ENCODE results near the gene OTOGL.

The OTOGL gene

GRCh38 chr12:80317307-80317706, 218.0 kb downstream of the OTOGL start (continued):
- TF ChIP-seq, protein P1, sequence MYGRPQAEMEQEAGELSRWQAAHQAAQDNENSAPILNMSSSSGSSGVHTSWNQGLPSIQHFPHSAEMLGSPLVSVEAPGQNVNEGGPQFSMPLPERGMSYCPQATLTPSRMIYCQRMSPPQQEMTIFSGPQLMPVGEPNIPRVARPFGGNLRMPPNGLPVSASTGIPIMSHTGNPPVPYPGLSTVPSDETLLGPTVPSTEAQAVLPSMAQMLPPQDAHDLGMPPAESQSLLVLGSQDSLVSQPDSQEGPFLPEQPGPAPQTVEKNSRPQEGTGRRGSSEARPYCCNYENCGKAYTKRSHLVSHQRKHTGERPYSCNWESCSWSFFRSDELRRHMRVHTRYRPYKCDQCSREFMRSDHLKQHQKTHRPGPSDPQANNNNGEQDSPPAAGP (tag by site-specific recombination; IDR thresholded peaks at IDR 0.05), result no peak
- no peak for TF ChIP-seq ZNF549 (tag by site-specific recombination; IDR thresholded peaks at IDR 0.05)
- no peak for TF ChIP-seq ZXDB (tag by site-specific recombination; IDR thresholded peaks at IDR 0.05)
- no peak for TF ChIP-seq ZNF677 (tag by site-specific recombination; IDR thresholded peaks at IDR 0.05)

DNA sequence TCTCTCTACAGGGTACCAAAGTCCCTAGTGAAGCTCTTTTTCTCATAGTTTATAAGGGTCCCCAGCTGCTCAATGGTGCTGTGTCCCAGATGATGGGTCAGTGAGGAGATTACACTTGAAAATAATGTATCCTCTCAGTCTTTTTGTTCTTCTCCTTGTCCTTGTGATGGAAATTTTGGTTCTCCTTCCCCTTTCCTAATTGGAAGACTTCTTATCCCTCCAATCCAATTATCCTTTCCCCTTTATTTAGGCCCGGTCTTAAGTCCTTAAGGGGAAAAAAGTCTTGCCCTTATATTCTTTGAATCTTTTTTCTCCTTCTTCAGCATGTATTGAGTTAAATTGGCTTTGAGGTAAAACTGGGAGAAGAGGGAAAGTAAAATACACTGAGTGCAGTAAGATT, 218.6 kb downstream of the OTOGL start:
- TF ChIP-seq HOXD13 (CRISPR knock-in tag; IDR thresholded peaks at IDR 0.05; ENCODE audit: borderline replicate concordance), result no peak
- TF ChIP-seq SP3 (tag by site-specific recombination; IDR thresholded peaks at IDR 0.05), result no peak
- TF ChIP-seq ZNF114 (tag by site-specific recombination; IDR thresholded peaks at IDR 0.05), result no peak
- TF ChIP-seq ZNF843 (tag by site-specific recombination; IDR thresholded peaks at IDR 0.05), result no peak
- TF ChIP-seq, protein P1 (tag by site-specific recombination; IDR thresholded peaks at IDR 0.05), result no peak
- TF ChIP-seq ZNF558 (tag by site-specific recombination; IDR thresholded peaks at IDR 0.05), result no peak
- TF ChIP-seq, protein P2, sequence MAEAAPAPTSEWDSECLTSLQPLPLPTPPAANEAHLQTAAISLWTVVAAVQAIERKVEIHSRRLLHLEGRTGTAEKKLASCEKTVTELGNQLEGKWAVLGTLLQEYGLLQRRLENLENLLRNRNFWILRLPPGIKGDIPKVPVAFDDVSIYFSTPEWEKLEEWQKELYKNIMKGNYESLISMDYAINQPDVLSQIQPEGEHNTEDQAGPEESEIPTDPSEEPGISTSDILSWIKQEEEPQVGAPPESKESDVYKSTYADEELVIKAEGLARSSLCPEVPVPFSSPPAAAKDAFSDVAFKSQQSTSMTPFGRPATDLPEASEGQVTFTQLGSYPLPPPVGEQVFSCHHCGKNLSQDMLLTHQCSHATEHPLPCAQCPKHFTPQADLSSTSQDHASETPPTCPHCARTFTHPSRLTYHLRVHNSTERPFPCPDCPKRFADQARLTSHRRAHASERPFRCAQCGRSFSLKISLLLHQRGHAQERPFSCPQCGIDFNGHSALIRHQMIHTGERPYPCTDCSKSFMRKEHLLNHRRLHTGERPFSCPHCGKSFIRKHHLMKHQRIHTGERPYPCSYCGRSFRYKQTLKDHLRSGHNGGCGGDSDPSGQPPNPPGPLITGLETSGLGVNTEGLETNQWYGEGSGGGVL (tag by site-specific recombination; IDR thresholded peaks at IDR 0.05), result no peak
- TF ChIP-seq ZNF133 (tag by site-specific recombination; IDR thresholded peaks at IDR 0.05), result no peak
- TF ChIP-seq REST (tag by site-specific recombination; IDR thresholded peaks at IDR 0.05), result no peak
- TF ChIP-seq KLF9 (tag by site-specific recombination; IDR thresholded peaks at IDR 0.05; ENCODE audit: low read depth), result no peak
- POLR2A ChIA-PET, result no interaction called here
- Histone ChIP-seq H3K36me3 (ENCODE audit: control insufficient read depth in 2 of 2, insufficient read depth in 1 of 2, low read length in 2 of 2) (no peaks in the 10 kb centered on the region), H3K9me3 (ENCODE audit: control insufficient read depth, insufficient read depth, low read depth, low read length) (no peaks in the 10 kb centered on the region), H3K4me1 (ENCODE audit: control insufficient read depth, insufficient read depth, low read length) (no peaks in the 10 kb centered on the region), H3K27ac (ENCODE audit: extremely low read depth, low read depth, low read length) (no peak overlapping the region), H3K4me3 (ENCODE audit: low read depth, low read length) (no peak overlapping the region)
- CTCF ChIA-PET, result no interaction called here

- TF ChIP-seq ATF2 (tag by site-specific recombination; IDR thresholded peaks at IDR 0.05; ENCODE audit: low read depth) (no peak), ZNF677 (tag by site-specific recombination; IDR thresholded peaks at IDR 0.05) (no peak), ZNF530 (tag by site-specific recombination; IDR thresholded peaks at IDR 0.05; ENCODE audit: low read depth) (no peak), ZFP37 (tag by site-specific recombination; IDR thresholded peaks at IDR 0.05) (no peak)
- TF ChIP-seq, protein P3, sequence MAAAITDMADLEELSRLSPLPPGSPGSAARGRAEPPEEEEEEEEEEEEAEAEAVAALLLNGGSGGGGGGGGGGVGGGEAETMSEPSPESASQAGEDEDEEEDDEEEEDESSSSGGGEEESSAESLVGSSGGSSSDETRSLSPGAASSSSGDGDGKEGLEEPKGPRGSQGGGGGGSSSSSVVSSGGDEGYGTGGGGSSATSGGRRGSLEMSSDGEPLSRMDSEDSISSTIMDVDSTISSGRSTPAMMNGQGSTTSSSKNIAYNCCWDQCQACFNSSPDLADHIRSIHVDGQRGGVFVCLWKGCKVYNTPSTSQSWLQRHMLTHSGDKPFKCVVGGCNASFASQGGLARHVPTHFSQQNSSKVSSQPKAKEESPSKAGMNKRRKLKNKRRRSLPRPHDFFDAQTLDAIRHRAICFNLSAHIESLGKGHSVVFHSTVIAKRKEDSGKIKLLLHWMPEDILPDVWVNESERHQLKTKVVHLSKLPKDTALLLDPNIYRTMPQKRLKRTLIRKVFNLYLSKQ (tag by site-specific recombination; IDR thresholded peaks at IDR 0.05; ENCODE audit: borderline replicate concordance), result no peak
- no peaks in the 10 kb centered on the region for H3K9me3 ChIP-seq (ENCODE audit: control insufficient read depth, insufficient read depth, low read depth, low read length)
- H3K4me3 ChIP-seq (ENCODE audit: low read depth, low read length), result no peak overlapping the region
- ChIA-PET POLR2A (no interaction called here), CTCF (interaction anchor here (1.0 to 1.1 kb wide), 2 partner anchors 27 to 124 kb away, joined by 3 to 4 read pairs; no protein-coding TSS in a partner anchor)
- no peak overlapping the region for H3K27ac ChIP-seq (ENCODE audit: extremely low read depth, low read depth, low read length)
- H3K4me1 ChIP-seq (ENCODE audit: control insufficient read depth, insufficient read depth, low read length), result no peaks in the 10 kb centered on the region
- H3K36me3 ChIP-seq (ENCODE audit: control insufficient read depth in 2 of 2, insufficient read depth in 1 of 2, low read length in 2 of 2), result no peaks in the 10 kb centered on the region
Observed at GRCh38 chr12:80320121-80320678, 220.9 kb downstream of the OTOGL start.
